Measurements from ENCODE around the gene STX11. TPM values are rescaled to one million over a fixed set of nuclear protein-coding genes. Genes with fewer than 3 reads are reported as not detected.

The STX11 gene
- total RNA-seq, 1 donor from 2014 or later, result 32.7 TPM

- DNase-seq (ENCODE audit: low spot score), result no peak
Measured at GRCh38 chr6:144214622-144215401, 64.5 kb downstream of the STX11 start.

GRCh38 chr6:144215402-144215931, 65.2 kb downstream of the STX11 start:
- DNase-seq (ENCODE audit: low spot score), result no peak

GRCh38 chr6:144215932-144216667, 65.8 kb downstream of the STX11 start:
- DNase-seq (ENCODE audit: low spot score), result peak; percentile 97

- DNase-seq (ENCODE audit: low spot score), result no peak
Measured at GRCh38 chr6:144216668-144217218, 66.4 kb downstream of the STX11 start.

- DNase-seq (ENCODE audit: low spot score), result no peak
Measured at GRCh38 chr6:144217264-144217663, 66.9 kb downstream of the STX11 start.

- DNase-seq (ENCODE audit: low spot score), result no peak
Measured at GRCh38 chr6:144217797-144218196, 67.5 kb downstream of the STX11 start.

GRCh38 chr6:144219056-144219685, 68.9 kb downstream of the STX11 start:
- DNase-seq (ENCODE audit: low spot score), result no peak

GRCh38 chr6:144220031-144220790, 69.9 kb downstream of the STX11 start:
- no peak for DNase-seq (ENCODE audit: low spot score)

GRCh38 chr6:144223686-144224085, 73.4 kb downstream of the STX11 start:
- no peak for DNase-seq (ENCODE audit: low spot score)

- no peak for DNase-seq (ENCODE audit: low spot score)
Measured at GRCh38 chr6:144231721-144232120, 81.4 kb downstream of the STX11 start.

GRCh38 chr6:144232176-144232831, 82.0 kb downstream of the STX11 start:
- DNase-seq (ENCODE audit: low spot score), result no peak

- DNase-seq (ENCODE audit: low spot score), result no peak
Measured at GRCh38 chr6:144232832-144233230, 82.5 kb downstream of the STX11 start.

GRCh38 chr6:144234399-144234798, 84.1 kb downstream of the STX11 start:
- DNase-seq (ENCODE audit: low spot score), result no peak

GRCh38 chr6:144234935-144235334, 84.6 kb downstream of the STX11 start:
- no peak for DNase-seq (ENCODE audit: low spot score)

Other genes starting within 250 kb of the STX11 start
- gene PLAGL1, start 142.3 kb upstream of the STX11 start, total RNA-seq, result 40.9 TPM
- 106 TPM for gene SF3B5, start 54.9 kb upstream of the STX11 start, total RNA-seq
- gene UTRN, start 134.8 kb downstream of the STX11 start, total RNA-seq, result 193 TPM

All from mesenteric fat pad (tissue), 1 donor.